ENCODE measurements around the gene KLHL13. TPM values are rescaled to one million over a fixed set of nuclear protein-coding genes. Genes with fewer than 3 reads are reported as not detected.

KLHL13 gene
- total RNA-seq = 7.0 TPM

- Histone ChIP-seq H3K4me3 (peak within 1 kb of the TSS; percentile 47 to 83), H3K4me1 (no peaks in the 10 kb centered on the region), H3K36me3 (no peaks in the 10 kb centered on the region), H3K27me3 (no peaks in the 10 kb centered on the region), H3K9me3 (no peaks in the 10 kb centered on the region), H3K27ac (peak within 1 kb of the TSS; percentile 65 to 86)
- peak in 1 of 2 donors; percentile 63 for DNase-seq (ENCODE audit: low spot score in 2 of 2)
- no peak for TF ChIP-seq CTCF (IDR thresholded peaks at IDR 0.05)
- intact Hi-C loops (cut with DNase I) = loop anchor here (10.0 kb wide), 2 partner anchors 108 to 228 kb away; partner anchors contain the start of gene WDR44
Measured at GRCh38 chrX:118116713-118117550, at the start of gene KLHL13. Gene KLHL13, minus strand, starts transcription at chrX:118116810. Its CDS starts 88,337 bp downstream, at chrX:118028473.

- Histone ChIP-seq H3K36me3 (no peaks in the 10 kb centered on the region), H3K4me3 (no peak overlapping the region), H3K9me3 (no peaks in the 10 kb centered on the region), H3K27me3 (no peaks in the 10 kb centered on the region), H3K27ac (no peak overlapping the region), H3K4me1 (no peaks in the 10 kb centered on the region)
- intact Hi-C loops (cut with DNase I) = no loop called here
- TF ChIP-seq CTCF (IDR thresholded peaks at IDR 0.05) = no peak
- no peak for DNase-seq (ENCODE audit: low spot score in 2 of 2)
Measured at GRCh38 chrX:118164138-118164537, 47.5 kb upstream of the KLHL13 start.

GRCh38 chrX:118156953-118157608 lies 40.5 kb upstream of the KLHL13 start:
- no peak for TF ChIP-seq CTCF (IDR thresholded peaks at IDR 0.05)
- Histone ChIP-seq H3K4me1 (no peaks in the 10 kb centered on the region), H3K36me3 (no peaks in the 10 kb centered on the region), H3K27ac (no peak overlapping the region), H3K4me3 (no peak overlapping the region), H3K27me3 (no peaks in the 10 kb centered on the region), H3K9me3 (no peaks in the 10 kb centered on the region)
- intact Hi-C loops (cut with DNase I) = no loop called here
- DNase-seq (ENCODE audit: low spot score in 2 of 2) = no peak

- no peak for DNase-seq (ENCODE audit: low spot score in 2 of 2)
- H3K4me1 ChIP-seq = no peaks in the 10 kb centered on the region
- H3K9me3 ChIP-seq = no peaks in the 10 kb centered on the region
- no peak overlapping the region for H3K4me3 ChIP-seq
- H3K36me3 ChIP-seq = no peaks in the 10 kb centered on the region
- no peak overlapping the region for H3K27ac ChIP-seq
- H3K27me3 ChIP-seq = no peaks in the 10 kb centered on the region
- intact Hi-C loops (cut with DNase I) = no loop called here
- TF ChIP-seq CTCF (IDR thresholded peaks at IDR 0.05) = no peak
Measured at GRCh38 chrX:118156254-118156952, 39.8 kb upstream of the KLHL13 start.

- no peaks in the 10 kb centered on the region for H3K36me3 ChIP-seq
- no peaks in the 10 kb centered on the region for H3K27me3 ChIP-seq
- no peak overlapping the region for H3K4me3 ChIP-seq
- no peak for TF ChIP-seq CTCF (IDR thresholded peaks at IDR 0.05)
- H3K27ac ChIP-seq = no peak overlapping the region
- H3K9me3 ChIP-seq = no peaks in the 10 kb centered on the region
- intact Hi-C loops (cut with DNase I) = no loop called here
- no peaks in the 10 kb centered on the region for H3K4me1 ChIP-seq
- no peak for DNase-seq (ENCODE audit: low spot score in 2 of 2)
Measured at GRCh38 chrX:118153270-118153669, 36.7 kb upstream of the KLHL13 start.

Measured in ascending aorta (tissue), 2 donors.